ENCODE measurements around the gene CORO2A. TPM values are rescaled to one million over a fixed set of nuclear protein-coding genes. Genes with fewer than 3 reads are reported as not detected.

The CORO2A gene
- total and polyA plus RNA-seq, 2 donors (not counting 3 experiments of a cell fraction or from before 2014, with no cell fraction given): 0.35 to 0.53 TPM

DNA sequence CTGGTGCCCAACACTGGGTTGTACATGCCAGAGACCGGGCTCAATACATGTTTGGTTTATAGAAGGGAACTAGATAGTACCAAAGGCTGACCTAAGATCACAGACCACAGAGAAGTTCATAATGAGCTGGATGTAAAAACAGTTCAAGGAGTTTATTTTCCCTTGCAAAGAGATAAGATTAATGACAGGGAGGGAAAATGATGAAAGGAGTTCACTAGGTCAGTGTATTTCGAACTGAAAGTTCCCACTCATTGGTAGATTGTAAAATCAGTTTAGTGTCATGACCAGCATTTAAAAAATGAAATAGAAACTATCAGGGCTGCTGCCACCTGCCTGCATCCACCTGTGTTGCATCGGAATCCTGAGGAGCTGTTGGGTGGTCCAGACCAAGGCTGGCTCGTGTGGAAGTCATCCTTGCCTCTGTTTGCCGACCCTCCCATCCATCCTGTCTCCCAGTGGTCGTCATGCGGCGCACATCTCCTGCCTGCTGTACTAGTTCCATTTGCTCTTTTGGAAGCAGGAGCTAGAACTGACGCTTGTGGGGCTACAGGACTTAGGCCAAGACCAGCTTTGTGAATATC is 41.9 kb upstream of the CORO2A start:
- H3K27ac ChIP-seq (ENCODE audit: insufficient read depth, low read depth, low read length): no peak overlapping the region
- no peaks in the 10 kb centered on the region for H3K79me2 ChIP-seq (ENCODE audit: control insufficient read depth, insufficient read depth, low read length)
- no peak overlapping the region for H3K9ac ChIP-seq (replicated peaks; ENCODE audit: extremely low read depth, insufficient read depth, low read length)
- no peak overlapping the region for H3K4me3 ChIP-seq (replicated peaks in 1 of 3; ENCODE audit: insufficient read depth in 1 of 3, low read depth in 1 of 3, low read length in 3 of 3)
- POLR2A ChIA-PET: no interaction called here
- CTCF ChIA-PET: interaction anchor here (0.8 to 1.0 kb wide), 2 partner anchors 11 to 21 kb away, joined by 4 to 5 read pairs; partner anchors contain the start of gene TBC1D2
- H2AFZ ChIP-seq (ENCODE audit: low read depth, low read length): no peak overlapping the region
- intact Hi-C loops (cut with micrococcal nuclease) (no loop called here), dilution Hi-C loops (cut with MboI; ENCODE audit: extremely low pct_ligation_motif_present, low sequenced_read_pairs) (no loop called here)
- H4K20me1 ChIP-seq (replicated peaks; ENCODE audit: control insufficient read depth, extremely low read depth, insufficient read depth, low read length): no peaks in the 10 kb centered on the region
- no peaks in the 10 kb centered on the region for H3K27me3 ChIP-seq (ENCODE audit: control insufficient read depth in 2 of 2, insufficient read depth in 2 of 2, low read length in 2 of 2)
- H3K9me1 ChIP-seq (replicated peaks; ENCODE audit: control insufficient read depth, extremely low read depth, insufficient read depth, low read length): no peaks in the 10 kb centered on the region
- no peak for DNase-seq (ENCODE audit: low read depth, low spot score)
- no peak overlapping the region for H3K4me2 ChIP-seq (ENCODE audit: insufficient read depth, low read length)
- FAIRE-seq: no peak
- no peaks in the 10 kb centered on the region for H3K9me3 ChIP-seq (replicated peaks; ENCODE audit: control insufficient read depth, insufficient read depth, low read length)
- BruUV-seq (replicated peaks): no TSS peak
- H3K4me1 ChIP-seq (ENCODE audit: control insufficient read depth, extremely low read depth, insufficient read depth, low read length): no peaks in the 10 kb centered on the region
- H3K36me3 ChIP-seq (ENCODE audit: control insufficient read depth in 2 of 2, extremely low read depth in 1 of 2, insufficient read depth in 2 of 2, low read length in 2 of 2): no peaks in the 10 kb centered on the region
- TF ChIP-seq POLR2AphosphoS5 (IDR thresholded peaks at IDR 0.05; ENCODE audit: insufficient read depth, low read depth, low read length) (no peak), JUN (IDR thresholded peaks at IDR 0.05; ENCODE audit: borderline replicate concordance, insufficient read depth, insufficient read length, low read depth) (no peak), EZH2 (IDR thresholded peaks at IDR 0.05; ENCODE audit: borderline replicate concordance, low read depth, low read length, severe bottlenecking) (no peak), FOS (IDR thresholded peaks at IDR 0.05; ENCODE audit: borderline replicate concordance, insufficient read depth, low read length) (no peak), MYC (IDR thresholded peaks at IDR 0.05; ENCODE audit: low read depth, low read length) (no peak), GATA2 (IDR thresholded peaks at IDR 0.05; ENCODE audit: insufficient read depth, insufficient read length, low read depth, low read length) (no peak), POLR2A (IDR thresholded peaks at IDR 0.05; ENCODE audit: low read depth, low read length) (no peak)
- TF ChIP-seq, protein P1, sequence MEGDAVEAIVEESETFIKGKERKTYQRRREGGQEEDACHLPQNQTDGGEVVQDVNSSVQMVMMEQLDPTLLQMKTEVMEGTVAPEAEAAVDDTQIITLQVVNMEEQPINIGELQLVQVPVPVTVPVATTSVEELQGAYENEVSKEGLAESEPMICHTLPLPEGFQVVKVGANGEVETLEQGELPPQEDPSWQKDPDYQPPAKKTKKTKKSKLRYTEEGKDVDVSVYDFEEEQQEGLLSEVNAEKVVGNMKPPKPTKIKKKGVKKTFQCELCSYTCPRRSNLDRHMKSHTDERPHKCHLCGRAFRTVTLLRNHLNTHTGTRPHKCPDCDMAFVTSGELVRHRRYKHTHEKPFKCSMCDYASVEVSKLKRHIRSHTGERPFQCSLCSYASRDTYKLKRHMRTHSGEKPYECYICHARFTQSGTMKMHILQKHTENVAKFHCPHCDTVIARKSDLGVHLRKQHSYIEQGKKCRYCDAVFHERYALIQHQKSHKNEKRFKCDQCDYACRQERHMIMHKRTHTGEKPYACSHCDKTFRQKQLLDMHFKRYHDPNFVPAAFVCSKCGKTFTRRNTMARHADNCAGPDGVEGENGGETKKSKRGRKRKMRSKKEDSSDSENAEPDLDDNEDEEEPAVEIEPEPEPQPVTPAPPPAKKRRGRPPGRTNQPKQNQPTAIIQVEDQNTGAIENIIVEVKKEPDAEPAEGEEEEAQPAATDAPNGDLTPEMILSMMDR (IDR thresholded peaks at IDR 0.05; ENCODE audit: extremely low read depth in 1 of 2, insufficient read depth in 1 of 2, low read depth in 1 of 2, low read length in 2 of 2): no peak
- TF ChIP-seq, protein P2, sequence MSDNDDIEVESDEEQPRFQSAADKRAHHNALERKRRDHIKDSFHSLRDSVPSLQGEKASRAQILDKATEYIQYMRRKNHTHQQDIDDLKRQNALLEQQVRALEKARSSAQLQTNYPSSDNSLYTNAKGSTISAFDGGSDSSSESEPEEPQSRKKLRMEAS (IDR thresholded peaks at IDR 0.05; ENCODE audit: insufficient read depth, insufficient read length): no peak
